AG04450 (cell line): ENCODE data around the gene ABHD10. TPM values are rescaled to one million over a fixed set of nuclear protein-coding genes. Genes with fewer than 3 reads are reported as not detected.

ENCODE experiments used
- CTCF ChIA-PET: fragments of 300-600, 350-600 bp; formaldehyde crosslinking; extraction: SDS; loops from one replicate; lab custom pipeline; 2022; ENCODE audit warnings: antibody characterized with exemption, inconsistent platforms; lab: Charles Lee
- POLR2A ChIA-PET: fragments of 350-600 bp; formaldehyde crosslinking; extraction: SDS; loops from one replicate; lab custom pipeline; 2021; ENCODE audit warnings: antibody characterized with exemption, inconsistent platforms; lab: Yijun Ruan, JAX
- DNase-seq: peaks from one replicate; pipeline ENCODE4 v3.0.0-alpha.2; 2011; ENCODE audit warnings: low read depth, low spot score
- H3K27ac ChIP-seq: one replicate; pipeline ENCODE4 v1.5.1; 2012; ENCODE audit warnings: low read depth, low read length, control low read depth
- H3K27me3 ChIP-seq: one replicate; pipeline ENCODE4 v1.6.0; 2012; ENCODE audit warnings: low read length; ENCODE audit not compliant: control insufficient read depth, insufficient read depth
- H3K4me3 ChIP-seq: 2 replicates; pipeline ENCODE4 v1.5.1; 2011; ENCODE audit warnings: mild to moderate bottlenecking, low read depth, low read length, control low read depth
- H3K9me3 ChIP-seq: 2 replicates; pipeline ENCODE4 v1.5.1; 2012; ENCODE audit warnings: low read length; ENCODE audit not compliant: control insufficient read depth, insufficient read depth
- CTCF ChIP-seq: IDR thresholded peaks from 2 replicates; pipeline ENCODE4 v1.5.1; 2011; ENCODE audit warnings: low read depth, low read length, control low read depth, inconsistent platforms
- polyA plus RNA-seq: library from polyadenylated mRNA; depleted of rRNA; stranded (reverse); fragments of >200 nt; gene quantifications from 2 replicates; pipeline ENCODE4 v1.2.3, GENCODE V29; 2011

The ABHD10 gene
- polyA plus RNA-seq, 1 experiment: 37.5 TPM

GRCh38 chr3:112003321-112004080 lies 24.7 kb downstream of the ABHD10 start:
- DNase-seq: no peak
- Histone ChIP-seq H3K4me3 (no peak overlapping the region), H3K27me3 (no peaks in the 10 kb centered on the region), H3K27ac (no peak overlapping the region), H3K9me3 (no peaks in the 10 kb centered on the region)
- ChIA-PET CTCF (interaction anchor here (0.7 to 11.9 kb wide), 5 partner anchors 9 to 288 kb away, joined by 3 to 118 read pairs (median 4); no protein-coding TSS in a partner anchor), POLR2A (interaction anchor here (0.5 to 0.6 kb wide), 2 partner anchors 9 to 10 kb away, joined by 3 read pairs; no protein-coding TSS in a partner anchor)
- no peak for TF ChIP-seq CTCF

GRCh38 chr3:112004187-112004586 lies 25.4 kb downstream of the ABHD10 start:
- Histone ChIP-seq H3K4me3 (no peak overlapping the region), H3K27me3 (no peaks in the 10 kb centered on the region), H3K27ac (no peak overlapping the region), H3K9me3 (no peaks in the 10 kb centered on the region)
- no peak for DNase-seq
- ChIA-PET CTCF (interaction anchor here (0.8 to 11.9 kb wide), 3 partner anchors 8 to 144 kb away, joined by 3 to 118 read pairs (median 31); no protein-coding TSS in a partner anchor), POLR2A (no interaction called here)
- no peak for TF ChIP-seq CTCF

- Histone ChIP-seq H3K27me3 (no peaks in the 10 kb centered on the region), H3K4me3 (no peak overlapping the region), H3K9me3 (no peaks in the 10 kb centered on the region), H3K27ac (no peak overlapping the region)
- no peak for DNase-seq
- TF ChIP-seq CTCF: no peak
- ChIA-PET POLR2A (no interaction called here), CTCF (interaction anchor here (5.1 to 11.9 kb wide), 2 partner anchors 8 to 16 kb away, joined by 31 to 118 read pairs; no protein-coding TSS in a partner anchor)
Measured at GRCh38 chr3:112004669-112005068, 25.8 kb downstream of the ABHD10 start.

- Histone ChIP-seq H3K4me3 (no peak overlapping the region), H3K9me3 (no peaks in the 10 kb centered on the region), H3K27me3 (no peaks in the 10 kb centered on the region), H3K27ac (no peak overlapping the region)
- no peak for TF ChIP-seq CTCF
- POLR2A ChIA-PET: no interaction called here
- no peak for DNase-seq
- CTCF ChIA-PET: interaction anchor here (5.1 to 11.9 kb wide), 2 partner anchors 7 to 16 kb away, joined by 31 to 118 read pairs; no protein-coding TSS in a partner anchor
Measured at GRCh38 chr3:112005091-112005672, 26.4 kb downstream of the ABHD10 start.

- no peak for DNase-seq
- POLR2A ChIA-PET: no interaction called here
- Histone ChIP-seq H3K27ac (no peak overlapping the region), H3K9me3 (no peaks in the 10 kb centered on the region), H3K27me3 (no peaks in the 10 kb centered on the region), H3K4me3 (no peak overlapping the region)
- no peak for TF ChIP-seq CTCF
- CTCF ChIA-PET: interaction anchor here (1.2 to 2.5 kb wide), 7 partner anchors 18 to 338 kb away, joined by 3 to 13 read pairs (median 6); no protein-coding TSS in a partner anchor
Measured at GRCh38 chr3:112007633-112008032, 28.8 kb downstream of the ABHD10 start.
